ENCODE results near the gene TCN2.
"Not testable (repeated sequence)": the region's sequence is repeated elsewhere in the genome, so short reads cannot be mapped to it uniquely, and the experiment has no call there.

Gene TCN2

GRCh38 chr22:30564761-30565119, 42.2 kb upstream of the TCN2 start:
- no peak for TF ChIP-seq CTCF (IDR thresholded peaks at IDR 0.05)
- Histone ChIP-seq H3K4me3 (no peak overlapping the region), H3K27ac (no peak overlapping the region)
- DNase-seq (ENCODE audit: low spot score): no peak

DNA sequence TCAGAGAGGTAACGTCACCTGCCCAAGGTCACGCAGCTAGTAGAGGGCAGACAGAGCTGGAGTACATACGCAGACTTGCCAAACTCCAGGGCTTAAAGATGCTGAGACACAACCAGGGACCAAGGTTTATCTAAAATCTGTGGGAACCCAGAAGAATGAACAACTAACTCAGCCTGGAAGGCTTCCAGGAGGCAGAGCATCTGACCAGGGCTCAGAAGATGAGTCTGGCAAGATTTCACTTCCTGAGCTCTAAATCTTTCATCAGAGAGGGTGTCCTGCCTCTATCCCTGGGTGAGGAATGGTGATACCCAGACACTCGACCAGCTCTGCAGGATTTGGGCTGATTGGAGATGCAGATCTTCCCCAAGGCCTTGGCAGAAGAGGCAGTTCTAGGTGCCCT, 41.6 kb upstream of the TCN2 start:
- no peak overlapping the region for H3K27ac ChIP-seq
- H3K4me3 ChIP-seq: no peak overlapping the region
- no peak for TF ChIP-seq CTCF (IDR thresholded peaks at IDR 0.05)
- DNase-seq (ENCODE audit: low spot score): no peak

DNA sequence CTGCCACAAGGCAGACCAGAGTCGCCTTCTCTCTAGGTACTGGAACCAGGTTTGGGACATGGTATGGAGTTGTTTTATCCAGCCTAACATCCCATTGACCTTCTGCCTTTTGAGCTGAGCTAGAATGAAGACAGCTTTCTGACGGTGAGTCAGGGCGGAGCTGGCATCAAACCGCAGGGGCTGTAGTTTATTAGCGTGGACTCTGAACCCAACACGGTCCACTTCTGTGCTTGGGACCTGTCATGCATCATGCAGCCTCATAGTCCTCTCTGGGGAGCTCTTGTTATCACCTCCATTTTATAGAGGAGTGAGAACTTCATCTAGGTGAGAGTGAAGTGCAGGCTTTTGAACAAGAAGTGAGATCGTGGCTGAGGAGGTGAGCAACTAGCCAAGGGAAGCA, 40.8 kb upstream of the TCN2 start:
- Histone ChIP-seq H3K4me3 (no peak overlapping the region), H3K27ac (no peak overlapping the region)
- no peak for DNase-seq (ENCODE audit: low spot score)
- TF ChIP-seq CTCF (IDR thresholded peaks at IDR 0.05): no peak

DNA sequence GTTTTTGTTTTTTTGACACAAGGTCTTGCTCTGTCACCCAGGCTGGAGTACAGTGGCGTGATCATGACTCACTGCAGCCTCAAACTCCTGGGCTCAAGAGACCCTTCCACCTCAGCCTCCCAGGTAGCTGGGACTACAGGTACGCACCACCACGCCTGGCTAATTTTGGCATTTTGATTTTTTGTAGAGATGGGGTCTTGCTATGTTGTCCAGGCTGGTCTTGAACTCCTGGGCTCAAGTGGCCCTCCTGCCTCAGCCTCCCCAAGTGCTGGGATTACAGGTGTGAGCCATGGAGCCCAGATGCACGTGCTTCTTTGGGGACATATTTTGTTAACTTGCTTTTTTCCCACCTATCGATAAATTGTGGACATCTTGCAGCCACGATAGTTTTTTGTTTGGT, 39.7 kb upstream of the TCN2 start:
- H3K4me3 ChIP-seq; H3K27ac ChIP-seq; DNase-seq (ENCODE audit: low spot score): not testable (repeated sequence)

- Histone ChIP-seq H3K4me3 (no peak overlapping the region), H3K27ac (no peak overlapping the region)
- no peak for TF ChIP-seq CTCF (IDR thresholded peaks at IDR 0.05)
- DNase-seq (ENCODE audit: low spot score): no peak
Measured at GRCh38 chr22:30568137-30568805, 38.7 kb upstream of the TCN2 start.

DNA sequence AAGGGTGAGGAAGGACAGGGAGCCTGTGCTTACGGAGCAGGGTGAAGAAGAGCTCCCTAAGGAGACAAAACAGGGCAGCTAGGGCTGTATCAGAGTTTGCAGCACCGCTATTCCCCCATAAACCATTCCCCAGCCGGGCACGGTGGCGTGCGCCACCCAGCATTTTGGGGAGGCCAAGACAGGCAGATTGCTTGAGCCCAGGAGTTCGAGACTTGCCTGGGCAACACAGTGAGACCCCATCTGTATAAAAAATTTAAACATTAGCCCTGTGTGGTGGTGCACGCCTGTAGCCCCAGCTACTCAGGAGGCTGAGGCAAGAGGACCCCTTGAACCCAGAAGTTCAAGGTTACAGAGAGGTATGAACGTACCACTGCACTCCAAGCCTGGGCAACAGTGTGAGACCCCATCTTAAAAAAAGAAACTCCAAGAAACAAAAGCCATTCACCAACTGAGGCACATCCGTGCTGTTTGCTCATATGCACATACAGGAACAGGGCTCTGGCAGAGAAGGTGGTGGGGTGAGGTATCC, 37.2 kb upstream of the TCN2 start:
- DNase-seq (ENCODE audit: low spot score): no peak
- no peak for TF ChIP-seq CTCF (IDR thresholded peaks at IDR 0.05)
- Histone ChIP-seq H3K27ac (no peak overlapping the region), H3K4me3 (no peak overlapping the region)

- peak overlapping the region in 1 of 2 donors; percentile 95 for H3K27ac ChIP-seq
- no peak for DNase-seq (ENCODE audit: low spot score)
- no peak overlapping the region for H3K4me3 ChIP-seq
- no peak for TF ChIP-seq CTCF (IDR thresholded peaks at IDR 0.05)
Measured at GRCh38 chr22:30572210-30572609, 34.8 kb upstream of the TCN2 start.

All from coronary artery (tissue), 2 donors.